Activated CD8-positive, alpha-beta memory T cell treated with anti-CD3 and anti-CD28 coated beads for 48 hours (primary cell): ENCODE results near the gene NODAL.
"Not testable (repeated sequence)": the region's sequence is repeated elsewhere in the genome, so short reads cannot be mapped to it uniquely, and the experiment has no call there.

Experiments used
- DNase-seq, 3 experiments: peaks; one replicate each; pipeline ENCODE4 v3.0.0-alpha.2; 2020; ENCODE audit warnings: low read depth in 2 of 3, low spot score in 2 of 3

NODAL gene

GRCh38 chr10:70441161-70441894, at the start of gene NODAL:
Gene NODAL (minus strand): TSS chr10:70441681. CDS start chr10:70441667, 14 bp downstream.
- DNase-seq: no peak

GRCh38 chr10:70490142-70490541, 48.7 kb upstream of the NODAL start:
- DNase-seq: no peak

GRCh38 chr10:70487824-70488223, 46.3 kb upstream of the NODAL start:
- DNase-seq: no peak

GRCh38 chr10:70483872-70484271, 42.4 kb upstream of the NODAL start:
- DNase-seq: not testable (repeated sequence)

- DNase-seq: no peak
Observed at GRCh38 chr10:70482982-70483760, 41.7 kb upstream of the NODAL start.

GRCh38 chr10:70481831-70482530, 40.5 kb upstream of the NODAL start:
- no peak for DNase-seq

GRCh38 chr10:70481105-70481504, 39.6 kb upstream of the NODAL start:
- no peak for DNase-seq

GRCh38 chr10:70480239-70480861, 38.9 kb upstream of the NODAL start:
- no peak for DNase-seq

GRCh38 chr10:70479626-70480238, 38.3 kb upstream of the NODAL start:
- no peak for DNase-seq

GRCh38 chr10:70479165-70479581, 37.7 kb upstream of the NODAL start:
- DNase-seq: no peak

- no peak for DNase-seq
Observed at GRCh38 chr10:70478191-70479164, 37.0 kb upstream of the NODAL start, which contains the start of gene PALD1. Gene PALD1 (plus strand): TSS chr10:70478767. CDS start chr10:70525952, 47,185 bp downstream.

- peak in 1 of 3 experiments; percentile 51 for DNase-seq
Observed at GRCh38 chr10:70477661-70478162, 36.2 kb upstream of the NODAL start.

GRCh38 chr10:70476249-70477035, 35.0 kb upstream of the NODAL start:
- DNase-seq: no peak

GRCh38 chr10:70475661-70476060, 34.2 kb upstream of the NODAL start:
- DNase-seq: no peak

- no peak for DNase-seq
Observed at GRCh38 chr10:70474780-70475179, 33.3 kb upstream of the NODAL start.

- DNase-seq: no peak
Observed at GRCh38 chr10:70472799-70473454, 31.4 kb upstream of the NODAL start.

- no peak for DNase-seq
Observed at GRCh38 chr10:70466951-70467350, 25.5 kb upstream of the NODAL start.

GRCh38 chr10:70465832-70466231, 24.4 kb upstream of the NODAL start:
- DNase-seq: no peak
